A549 (cell line): ENCODE results near the gene OR10G3. TPM values are rescaled to one million over a fixed set of nuclear protein-coding genes. Genes with fewer than 3 reads are reported as not detected.

Experiments used
- ATAC-seq, 2 experiments: fragments of 200-7000 bp in 1 of 2; fragments of >200 bp in 1 of 2; cut with Nextera tagmentation in 1 of 2; cut with Tn5 transposase in 1 of 2; 3 replicates each; pipeline versions ENCODE4 v1.8.0 to v1.9.1; 2018 to 2020; ENCODE audit warnings: mild to moderate bottlenecking in 1 of 2, moderate library complexity in 1 of 2
- CTCF ChIA-PET: fragments of 300-600 bp; sonication (Branson Sonifier 250); formaldehyde crosslinking; extraction: SDS; loops from one replicate; lab custom pipeline; 2021; ENCODE audit warnings: antibody characterized with exemption, inconsistent platforms; lab: Yijun Ruan, JAX
- POLR2A ChIA-PET: fragments of 350-600 bp; formaldehyde crosslinking; extraction: SDS; loops from one replicate; lab custom pipeline; 2021; ENCODE audit warnings: antibody characterized with exemption, inconsistent platforms; lab: Yijun Ruan, JAX
- DNase-seq, 2 experiments: peaks; one replicate each; pipeline versions ENCODE4 v3.0.0 to v3.0.0-alpha.2; 2011 to 2016; ENCODE audit warnings: low read depth in 1 of 2, low spot score in 1 of 2
- FAIRE-seq: peaks from 2 replicates; lab custom pipeline; 2011; peaks lifted over from hg19 to GRCh38; lab: Jason Lieb, UNC
- H3K27ac ChIP-seq, 2 experiments: fragments of >200 bp; sonication (Bioruptor Twin); formaldehyde crosslinking; 3 replicates each; pipeline ENCODE4 v1.5.1; 2016 to 2017
- H3K4me1 ChIP-seq: fragments of >200 bp; sonication (Bioruptor Twin); formaldehyde crosslinking; 3 replicates; pipeline ENCODE4 v1.6.1; 2016
- H3K4me2 ChIP-seq: fragments of >200 bp; sonication (Bioruptor Twin); formaldehyde crosslinking; 3 replicates; pipeline ENCODE4 v1.6.1; 2016
- H3K4me3 ChIP-seq: fragments of >200 bp; sonication (Bioruptor Twin); formaldehyde crosslinking; 3 replicates; pipeline ENCODE4 v1.5.1; 2016
- H3K9me3 ChIP-seq: fragments of >200 bp; sonication (Bioruptor Twin); formaldehyde crosslinking; 3 replicates; pipeline ENCODE4 v1.6.1; 2016
- ESRRA ChIP-seq: fragments of 150-350 bp; IDR thresholded peaks from 2 replicates; pipeline ENCODE4 v1.6.1; 2014; ENCODE audit warnings: mild to moderate bottlenecking, low read length, borderline replicate concordance
- FOSL2 ChIP-seq, 2 experiments: fragments of 450-650 bp in 1 of 2; fragments of >200 bp in 1 of 2; sonication (Bioruptor Twin) in 1 of 2; formaldehyde crosslinking; IDR thresholded peaks; 2 replicates each; pipeline versions ENCODE4 v1.5.0 to v1.6.1; 2016 to 2020; ENCODE audit warnings: mild to moderate bottlenecking in 1 of 2, moderate library complexity in 1 of 2
- JUNB ChIP-seq: fragments of >200 bp; sonication (Bioruptor Twin); formaldehyde crosslinking; IDR thresholded peaks from 2 replicates; pipeline ENCODE4 v1.6.1; 2016
- KDM1A ChIP-seq: fragments of 200-600 bp; sonication (generic); IDR thresholded peaks from 2 replicates; pipeline ENCODE4 v1.6.1; 2016; ENCODE audit warnings: low read depth, mild to moderate bottlenecking
- MAFK ChIP-seq: fragments of 450-650 bp; IDR thresholded peaks from 2 replicates; pipeline ENCODE4 v1.6.1; 2014; ENCODE audit not compliant: partially characterized antibody
- MYC ChIP-seq: IDR thresholded peaks from 2 replicates; pipeline ENCODE4 v1.6.1; 2012; ENCODE audit warnings: mild to moderate bottlenecking, inconsistent platforms, low read length, improper control_type of control experiment, borderline replicate concordance
- NFE2L2 ChIP-seq: fragments of 150-350 bp; conservative IDR thresholded peaks from 2 replicates; pipeline ENCODE4 v1.6.1; 2014; ENCODE audit warnings: low read length
- NPAS2 ChIP-seq: fragments of 250-450 bp; sonication (Bioruptor Pico); IDR thresholded peaks from 2 replicates; pipeline ENCODE4 v1.8.0; 2022; ENCODE audit warnings: mild to moderate bottlenecking, moderate library complexity, borderline replicate concordance
- NR3C1 ChIP-seq: fragments of >200 bp; sonication (Bioruptor Twin); formaldehyde crosslinking; IDR thresholded peaks from 3 replicates; pipeline ENCODE4 v1.6.1; 2017
- PHF8 ChIP-seq: fragments of 200-600 bp; sonication (generic); IDR thresholded peaks from 2 replicates; pipeline ENCODE4 v1.6.1; 2016; ENCODE audit warnings: low read depth, mild to moderate bottlenecking, antibody characterized with exemption, moderate library complexity, borderline replicate concordance
- POLR2A ChIP-seq: IDR thresholded peaks from 2 replicates; pipeline ENCODE4 v1.6.1; 2012; ENCODE audit warnings: mild to moderate bottlenecking, low read length
- POLR2AphosphoS2 ChIP-seq: conservative IDR thresholded peaks from 2 replicates; pipeline ENCODE4 v1.6.1; 2012; ENCODE audit warnings: low read length, improper control_type of control experiment, inconsistent platforms
- RAD21 ChIP-seq, 2 experiments: fragments of >200 bp in 1 of 2; sonication (Bioruptor Twin) in 1 of 2; formaldehyde crosslinking in 1 of 2; IDR thresholded peaks in 1 of 2; conservative IDR thresholded peaks in 1 of 2; 2 replicates in 1 of 2; 3 replicates in 1 of 2; pipeline ENCODE4 v1.6.1; 2012 to 2018; ENCODE audit warnings: inconsistent platforms in 1 of 2
- RARB ChIP-seq: fragments of 250-450 bp; sonication (Bioruptor Pico); IDR thresholded peaks from 2 replicates; pipeline ENCODE4 v1.8.0; 2021; ENCODE audit warnings: mild to moderate bottlenecking, moderate library complexity
- RCOR1 ChIP-seq: fragments of 150-350 bp; IDR thresholded peaks from 2 replicates; pipeline ENCODE4 v1.6.1; 2014; ENCODE audit warnings: antibody characterized with exemption, low read length, low read depth
- RNF2 ChIP-seq: fragments of 200-600 bp; sonication (generic); IDR thresholded peaks from 2 replicates; pipeline ENCODE4 v1.6.1; 2016; ENCODE audit warnings: low read depth, mild to moderate bottlenecking, antibody characterized with exemption, moderate library complexity, borderline replicate concordance
- ZFP36 ChIP-seq: fragments of 450-650 bp; IDR thresholded peaks from 2 replicates; pipeline ENCODE4 v1.6.1; 2014; ENCODE audit warnings: borderline replicate concordance; ENCODE audit not compliant: partially characterized antibody
- ZNF302 ChIP-seq: fragments of 250-450 bp; sonication (Bioruptor Pico); IDR thresholded peaks from 2 replicates; pipeline ENCODE4 v1.9.0; 2021; ENCODE audit warnings: inconsistent platforms, mild to moderate bottlenecking, moderate library complexity
- WGBS: methylation state at CpG from one replicate; pipeline ENCODE4 v1.1.6; 2017; ENCODE audit errors: missing lambda C conversion rate; 5-methylcytosine and 5-hydroxymethylcytosine counted together
- polyA plus RNA-seq, 4 experiments: library from polyadenylated mRNA; depleted of rRNA in 3 of 4; stranded (reverse); fragments of >200 nt; fragmentation: RNase III in 1 of 4; extraction: RNeasy Plus Mini Kit Qiagen cat#74134 plus additional on column Dnase treatment in 1 of 4; gene quantifications; 2 replicates in 3 of 4; 3 replicates in 1 of 4; pipeline ENCODE4 v1.2.3, GENCODE V29; 2011 to 2017
- TF ChIP-seq, protein P1 (sequence below): IDR thresholded peaks from 2 replicates; pipeline ENCODE4 v1.6.1; 2012
- TF ChIP-seq, protein P2 (sequence below): fragments of 200-600 bp; sonication (generic); IDR thresholded peaks from 2 replicates; pipeline ENCODE4 v1.6.1; 2016; ENCODE audit warnings: antibody characterized with exemption, mild to moderate bottlenecking, moderate library complexity
- TF ChIP-seq, protein P3 (sequence below): IDR thresholded peaks from 2 replicates; pipeline ENCODE4 v1.6.1; 2012
- TF ChIP-seq, protein P4 (sequence below): fragments of >200 bp; sonication (Bioruptor Twin); formaldehyde crosslinking; IDR thresholded peaks from 2 replicates; pipeline ENCODE4 v1.6.1; 2016
- TF ChIP-seq, protein P5 (sequence below): fragments of >200 bp; sonication (Bioruptor Twin); formaldehyde crosslinking; IDR thresholded peaks from 3 replicates; pipeline ENCODE4 v1.6.1; 2016
- TF ChIP-seq, protein P6 (sequence below): fragments of 250-450 bp; sonication (Bioruptor Pico); IDR thresholded peaks from 2 replicates; pipeline ENCODE4 v1.5.0; 2020; ENCODE audit warnings: low read depth, mild to moderate bottlenecking, moderate library complexity
- TF ChIP-seq, protein P7 (sequence below): fragments of 450-650 bp; IDR thresholded peaks from 2 replicates; pipeline ENCODE4 v1.6.1; 2014; ENCODE audit warnings: antibody characterized with exemption

OR10G3 gene
- polyA plus RNA-seq, 2 of the 4 experiments (the other 2 are of a cell fraction): not detected

DNA sequence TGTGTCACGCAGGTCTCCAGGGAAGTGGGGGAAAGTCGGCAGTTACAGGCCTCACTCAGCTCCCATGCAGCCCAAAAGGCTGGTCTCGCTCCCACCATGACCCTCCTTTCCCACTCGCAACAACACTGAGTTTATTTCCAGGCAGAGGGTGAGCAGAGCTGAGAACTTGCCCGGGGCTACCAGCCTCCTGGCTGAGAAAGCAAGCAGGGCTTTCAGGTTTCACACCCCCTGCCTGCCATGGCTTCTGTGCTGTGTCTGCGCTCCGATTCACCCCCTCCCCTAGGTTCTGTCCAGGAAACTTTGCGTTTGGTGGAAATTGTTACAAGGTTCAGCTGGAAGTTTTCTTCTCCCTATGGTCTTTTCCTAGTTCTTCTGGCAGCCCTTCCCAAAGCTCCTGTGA lies 37.7 kb upstream of the OR10G3 start:
- Histone ChIP-seq H3K4me1 (no peaks in the 10 kb centered on the region), H3K27ac (no peak overlapping the region), H3K9me3 (no peaks in the 10 kb centered on the region), H3K4me2 (no peak overlapping the region), H3K4me3 (no peak overlapping the region)
- ATAC-seq (no peak), FAIRE-seq (no peak), DNase-seq (no peak)
- WGBS: 35% methylated on average over 8 of the region's 8 CpGs
- TF ChIP-seq POLR2AphosphoS2 (no peak), RNF2 (no peak), MAFK (no peak), MYC (no peak), RARB (no peak), JUNB (no peak), ESRRA (no peak), PHF8 (no peak), POLR2A (no peak), ZNF302 (CRISPR knock-in tag) (no peak), ZFP36 (no peak), KDM1A (no peak), NR3C1 (no peak), NFE2L2 (no peak)
- TF ChIP-seq, protein P1, sequence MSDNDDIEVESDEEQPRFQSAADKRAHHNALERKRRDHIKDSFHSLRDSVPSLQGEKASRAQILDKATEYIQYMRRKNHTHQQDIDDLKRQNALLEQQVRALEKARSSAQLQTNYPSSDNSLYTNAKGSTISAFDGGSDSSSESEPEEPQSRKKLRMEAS: no peak
- TF ChIP-seq, protein P2, sequence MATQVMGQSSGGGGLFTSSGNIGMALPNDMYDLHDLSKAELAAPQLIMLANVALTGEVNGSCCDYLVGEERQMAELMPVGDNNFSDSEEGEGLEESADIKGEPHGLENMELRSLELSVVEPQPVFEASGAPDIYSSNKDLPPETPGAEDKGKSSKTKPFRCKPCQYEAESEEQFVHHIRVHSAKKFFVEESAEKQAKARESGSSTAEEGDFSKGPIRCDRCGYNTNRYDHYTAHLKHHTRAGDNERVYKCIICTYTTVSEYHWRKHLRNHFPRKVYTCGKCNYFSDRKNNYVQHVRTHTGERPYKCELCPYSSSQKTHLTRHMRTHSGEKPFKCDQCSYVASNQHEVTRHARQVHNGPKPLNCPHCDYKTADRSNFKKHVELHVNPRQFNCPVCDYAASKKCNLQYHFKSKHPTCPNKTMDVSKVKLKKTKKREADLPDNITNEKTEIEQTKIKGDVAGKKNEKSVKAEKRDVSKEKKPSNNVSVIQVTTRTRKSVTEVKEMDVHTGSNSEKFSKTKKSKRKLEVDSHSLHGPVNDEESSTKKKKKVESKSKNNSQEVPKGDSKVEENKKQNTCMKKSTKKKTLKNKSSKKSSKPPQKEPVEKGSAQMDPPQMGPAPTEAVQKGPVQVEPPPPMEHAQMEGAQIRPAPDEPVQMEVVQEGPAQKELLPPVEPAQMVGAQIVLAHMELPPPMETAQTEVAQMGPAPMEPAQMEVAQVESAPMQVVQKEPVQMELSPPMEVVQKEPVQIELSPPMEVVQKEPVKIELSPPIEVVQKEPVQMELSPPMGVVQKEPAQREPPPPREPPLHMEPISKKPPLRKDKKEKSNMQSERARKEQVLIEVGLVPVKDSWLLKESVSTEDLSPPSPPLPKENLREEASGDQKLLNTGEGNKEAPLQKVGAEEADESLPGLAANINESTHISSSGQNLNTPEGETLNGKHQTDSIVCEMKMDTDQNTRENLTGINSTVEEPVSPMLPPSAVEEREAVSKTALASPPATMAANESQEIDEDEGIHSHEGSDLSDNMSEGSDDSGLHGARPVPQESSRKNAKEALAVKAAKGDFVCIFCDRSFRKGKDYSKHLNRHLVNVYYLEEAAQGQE: no peak
- ChIA-PET CTCF (interaction anchor here (0.9 to 1.2 kb wide), 3 partner anchors 9 to 23 kb away, joined by 3 read pairs; no protein-coding TSS in a partner anchor), POLR2A (no interaction called here)

DNA sequence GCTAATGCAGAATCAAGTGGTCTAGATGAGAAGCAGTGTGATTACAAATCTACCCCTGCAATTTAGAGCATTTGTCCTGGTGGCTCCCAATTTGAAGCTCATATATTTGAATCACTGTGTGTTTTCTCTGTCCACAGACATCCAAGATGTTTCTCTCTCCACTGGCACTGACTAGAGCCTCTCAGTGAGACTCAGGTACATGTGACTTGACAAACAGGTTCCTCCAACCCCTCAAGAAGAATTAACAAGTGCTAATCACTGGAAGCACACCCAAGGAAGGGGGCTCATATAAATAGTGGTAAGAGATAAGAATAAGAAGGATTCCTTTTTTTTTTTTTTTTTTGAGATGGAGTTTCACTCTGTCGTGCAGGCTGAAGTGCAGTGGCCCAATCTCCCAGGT lies 34.4 kb upstream of the OR10G3 start:
- ATAC-seq: no peak
- TF ChIP-seq, protein P3, sequence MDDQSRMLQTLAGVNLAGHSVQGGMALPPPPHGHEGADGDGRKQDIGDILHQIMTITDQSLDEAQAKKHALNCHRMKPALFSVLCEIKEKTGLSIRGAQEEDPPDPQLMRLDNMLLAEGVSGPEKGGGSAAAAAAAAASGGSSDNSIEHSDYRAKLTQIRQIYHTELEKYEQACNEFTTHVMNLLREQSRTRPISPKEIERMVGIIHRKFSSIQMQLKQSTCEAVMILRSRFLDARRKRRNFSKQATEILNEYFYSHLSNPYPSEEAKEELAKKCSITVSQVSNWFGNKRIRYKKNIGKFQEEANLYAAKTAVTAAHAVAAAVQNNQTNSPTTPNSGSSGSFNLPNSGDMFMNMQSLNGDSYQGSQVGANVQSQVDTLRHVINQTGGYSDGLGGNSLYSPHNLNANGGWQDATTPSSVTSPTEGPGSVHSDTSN: no peak
- no peak for TF ChIP-seq POLR2AphosphoS2
- H3K27ac ChIP-seq: no peak overlapping the region
- DNase-seq: no peak
- no peaks in the 10 kb centered on the region for H3K4me1 ChIP-seq
- no peak for FAIRE-seq
- no peak overlapping the region for H3K4me2 ChIP-seq
- ChIA-PET POLR2A (no interaction called here), CTCF (interaction anchor here (0.7 kb wide), 1 partner anchor 19 kb away, joined by 3 read pairs; no protein-coding TSS in a partner anchor)
- H3K9me3 ChIP-seq: no peaks in the 10 kb centered on the region
- no peak overlapping the region for H3K4me3 ChIP-seq
- WGBS: 14% methylated on average over 1 of the region's 1 CpG

DNA sequence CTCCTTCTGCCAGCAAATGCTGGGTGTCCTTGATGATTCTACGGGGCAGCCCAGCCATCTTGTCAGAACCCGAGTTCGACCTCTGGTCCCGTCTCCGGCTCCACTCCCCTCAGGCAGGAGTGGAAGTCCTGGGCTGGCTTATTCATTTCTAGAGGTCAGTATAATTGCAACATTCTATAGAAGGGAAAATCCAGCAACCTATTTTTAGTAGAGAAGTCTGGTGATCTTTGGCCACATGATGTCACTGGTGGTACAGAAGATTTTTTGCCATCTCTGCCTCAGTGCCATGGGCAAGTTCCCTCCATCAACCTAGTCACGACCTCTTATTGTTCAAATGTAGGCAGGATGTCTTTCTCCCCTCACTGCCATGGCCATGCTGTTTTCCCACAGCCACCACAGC lies 32.4 kb upstream of the OR10G3 start:
- Histone ChIP-seq H3K4me2 (no peak overlapping the region), H3K27ac (no peak overlapping the region), H3K9me3 (no peaks in the 10 kb centered on the region), H3K4me3 (no peak overlapping the region), H3K4me1 (no peaks in the 10 kb centered on the region)
- WGBS: 13% methylated on average over 6 of the region's 6 CpGs
- DNase-seq (no peak), FAIRE-seq (no peak), ATAC-seq (no peak; a peak in 1 of 6 replicates)
- ChIA-PET POLR2A (no interaction called here), CTCF (no interaction called here)
- no peak for TF ChIP-seq MAFK
- TF ChIP-seq, protein P4, sequence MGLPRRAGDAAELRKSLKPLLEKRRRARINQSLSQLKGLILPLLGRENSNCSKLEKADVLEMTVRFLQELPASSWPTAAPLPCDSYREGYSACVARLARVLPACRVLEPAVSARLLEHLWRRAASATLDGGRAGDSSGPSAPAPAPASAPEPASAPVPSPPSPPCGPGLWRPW: no peak
- TF ChIP-seq, protein P5, sequence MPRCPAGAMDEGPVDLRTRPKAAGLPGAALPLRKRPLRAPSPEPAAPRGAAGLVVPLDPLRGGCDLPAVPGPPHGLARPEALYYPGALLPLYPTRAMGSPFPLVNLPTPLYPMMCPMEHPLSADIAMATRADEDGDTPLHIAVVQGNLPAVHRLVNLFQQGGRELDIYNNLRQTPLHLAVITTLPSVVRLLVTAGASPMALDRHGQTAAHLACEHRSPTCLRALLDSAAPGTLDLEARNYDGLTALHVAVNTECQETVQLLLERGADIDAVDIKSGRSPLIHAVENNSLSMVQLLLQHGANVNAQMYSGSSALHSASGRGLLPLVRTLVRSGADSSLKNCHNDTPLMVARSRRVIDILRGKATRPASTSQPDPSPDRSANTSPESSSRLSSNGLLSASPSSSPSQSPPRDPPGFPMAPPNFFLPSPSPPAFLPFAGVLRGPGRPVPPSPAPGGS: no peak
- TF ChIP-seq, protein P1: no peak
- TF ChIP-seq POLR2A: no peak
- TF ChIP-seq RAD21 (conservative IDR thresholded peaks at IDR 0.05 in 1 of 2, IDR thresholded peaks at IDR 0.05 in 1 of 2): no peak
- TF ChIP-seq KDM1A: no peak
- TF ChIP-seq, protein P6, sequence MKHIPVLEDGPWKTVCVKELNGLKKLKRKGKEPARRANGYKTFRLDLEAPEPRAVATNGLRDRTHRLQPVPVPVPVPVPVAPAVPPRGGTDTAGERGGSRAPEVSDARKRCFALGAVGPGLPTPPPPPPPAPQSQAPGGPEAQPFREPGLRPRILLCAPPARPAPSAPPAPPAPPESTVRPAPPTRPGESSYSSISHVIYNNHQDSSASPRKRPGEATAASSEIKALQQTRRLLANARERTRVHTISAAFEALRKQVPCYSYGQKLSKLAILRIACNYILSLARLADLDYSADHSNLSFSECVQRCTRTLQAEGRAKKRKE (CRISPR knock-in tag): no peak
- no peak for TF ChIP-seq ESRRA
- TF ChIP-seq RCOR1: no peak
- TF ChIP-seq, protein P7, sequence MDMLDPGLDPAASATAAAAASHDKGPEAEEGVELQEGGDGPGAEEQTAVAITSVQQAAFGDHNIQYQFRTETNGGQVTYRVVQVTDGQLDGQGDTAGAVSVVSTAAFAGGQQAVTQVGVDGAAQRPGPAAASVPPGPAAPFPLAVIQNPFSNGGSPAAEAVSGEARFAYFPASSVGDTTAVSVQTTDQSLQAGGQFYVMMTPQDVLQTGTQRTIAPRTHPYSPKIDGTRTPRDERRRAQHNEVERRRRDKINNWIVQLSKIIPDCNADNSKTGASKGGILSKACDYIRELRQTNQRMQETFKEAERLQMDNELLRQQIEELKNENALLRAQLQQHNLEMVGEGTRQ: no peak
- no peak for TF ChIP-seq NPAS2 (CRISPR knock-in tag)
- TF ChIP-seq FOSL2 (IDR thresholded peaks at IDR 0.05): no peak
- no peak for TF ChIP-seq FOSL2 (CRISPR knock-in tag; IDR thresholded peaks at IDR 0.05)
